Measurements from ENCODE around the gene GBP7.

DNA sequence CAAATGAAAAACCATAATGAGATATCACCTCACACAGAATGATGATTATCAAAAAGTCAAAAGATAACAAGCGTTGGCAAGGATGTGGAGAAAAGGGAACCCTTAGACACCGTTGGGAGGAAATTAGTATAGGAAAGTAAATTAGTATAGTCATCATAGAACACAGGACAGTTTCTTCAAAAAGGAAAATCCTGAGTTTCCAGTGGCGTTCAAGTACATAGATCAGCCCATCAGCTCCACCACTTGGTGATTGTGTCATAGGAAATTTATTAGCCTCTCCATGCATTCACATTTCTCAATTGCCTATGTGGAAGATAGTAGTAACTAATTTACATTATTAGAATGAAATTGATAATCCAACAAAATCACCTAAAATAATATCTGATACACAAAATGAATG lies 29.1 kb downstream of the GBP7 start:
- TF ChIP-seq CTCF (conservative IDR thresholded peaks at IDR 0.05; ENCODE audit: low read length) (no peak), EZH2phosphoT487 (IDR thresholded peaks at IDR 0.05; ENCODE audit: borderline replicate concordance) (no peak)

Data from Loucy (cell line).